Measurements from ENCODE around the gene PRRT2.
A peak's percentile ranks its signal among the peaks of the same experiment; 100 is the strongest.

The PRRT2 gene

DNA sequence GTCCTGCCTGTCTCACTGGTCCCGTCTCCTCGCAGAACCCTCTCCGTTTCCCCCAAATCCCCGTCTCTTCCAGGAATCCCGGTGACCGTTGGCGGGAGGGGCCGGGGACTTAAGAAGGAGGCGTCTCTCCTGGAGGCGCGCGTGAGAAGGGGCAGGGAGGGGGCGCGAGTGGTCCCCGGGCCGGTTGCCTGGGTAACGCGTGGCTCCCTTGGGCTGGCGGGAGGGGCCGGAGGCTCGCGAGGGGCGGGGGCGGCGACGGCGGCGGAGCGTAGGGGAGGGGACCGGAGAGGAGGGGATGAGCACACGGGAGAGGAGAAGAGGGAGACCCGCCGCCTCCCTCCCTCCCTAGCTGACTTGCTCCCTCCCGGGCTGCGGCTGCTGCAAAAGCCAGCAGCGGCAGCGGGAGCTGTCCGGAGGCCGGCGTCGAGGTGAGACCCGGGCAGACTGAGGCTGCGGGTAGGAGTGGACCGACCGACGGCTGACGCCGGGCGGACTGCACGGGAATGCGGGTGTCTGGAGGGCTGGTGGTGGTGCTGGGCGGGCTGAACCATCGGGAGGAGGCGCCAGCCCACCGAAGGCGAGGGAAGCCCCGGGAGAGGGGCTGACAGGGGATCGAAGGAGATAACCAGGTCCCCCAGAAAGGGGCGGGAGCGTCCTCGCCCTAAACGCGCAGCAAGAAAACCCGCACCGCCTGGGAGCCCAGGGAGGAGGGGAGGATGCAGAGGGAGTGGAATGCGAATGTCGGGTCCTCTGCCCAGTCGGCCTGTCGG, at the start of gene PRRT2:
Gene PRRT2, plus strand, starts transcription at position 298 of the 770 bp plus-strand sequence. CDS start 862 bp downstream, outside the sequence.
- H3K4me3 ChIP-seq (ENCODE audit: severe bottlenecking), result peak within 1 kb of the TSS; percentile 28
- ATAC-seq (ENCODE audit: low read depth) (no peak), DNase-seq (ENCODE audit: low spot score) (no peak)
- H3K27me3 ChIP-seq (ENCODE audit: insufficient read depth, poor library complexity, severe bottlenecking), result no peaks in the 10 kb centered on the region
- no peak for TF ChIP-seq CTCF (IDR thresholded peaks at IDR 0.05; ENCODE audit: poor library complexity, severe bottlenecking)
- H3K9me3 ChIP-seq (ENCODE audit: severe bottlenecking), result no peaks in the 10 kb centered on the region
- H3K27ac ChIP-seq (ENCODE audit: poor library complexity, severe bottlenecking), result peak within 1 kb of the TSS; percentile 92
- peaks cover 7% of the 10 kb centered on the region for H3K4me1 ChIP-seq (ENCODE audit: insufficient read depth, poor library complexity, severe bottlenecking)
- H3K36me3 ChIP-seq (ENCODE audit: low read depth), result peaks cover 29% of the 10 kb centered on the region

- no peak overlapping the region for H3K27ac ChIP-seq (ENCODE audit: poor library complexity, severe bottlenecking)
- H3K36me3 ChIP-seq (ENCODE audit: low read depth), result no peaks in the 10 kb centered on the region
- no peaks in the 10 kb centered on the region for H3K27me3 ChIP-seq (ENCODE audit: insufficient read depth, poor library complexity, severe bottlenecking)
- H3K4me3 ChIP-seq (ENCODE audit: severe bottlenecking), result no peak overlapping the region
- no peak for TF ChIP-seq CTCF (IDR thresholded peaks at IDR 0.05; ENCODE audit: poor library complexity, severe bottlenecking)
- no peak for DNase-seq (ENCODE audit: low spot score)
- no peak for ATAC-seq (ENCODE audit: low read depth)
- H3K9me3 ChIP-seq (ENCODE audit: severe bottlenecking), result no peaks in the 10 kb centered on the region
- peaks cover 2% of the 10 kb centered on the region for H3K4me1 ChIP-seq (ENCODE audit: insufficient read depth, poor library complexity, severe bottlenecking)
Measured at GRCh38 chr16:29763326-29763725, 48.7 kb upstream of the PRRT2 start.

- H3K36me3 ChIP-seq (ENCODE audit: low read depth), result no peaks in the 10 kb centered on the region
- H3K4me1 ChIP-seq (ENCODE audit: insufficient read depth, poor library complexity, severe bottlenecking), result peaks cover 2% of the 10 kb centered on the region
- DNase-seq (ENCODE audit: low spot score) (no peak), ATAC-seq (ENCODE audit: low read depth) (peak; percentile 38; the same call in 1 of the 3 replicates)
- no peaks in the 10 kb centered on the region for H3K9me3 ChIP-seq (ENCODE audit: severe bottlenecking)
- H3K4me3 ChIP-seq (ENCODE audit: severe bottlenecking), result no peak overlapping the region
- no peak for TF ChIP-seq CTCF (IDR thresholded peaks at IDR 0.05; ENCODE audit: poor library complexity, severe bottlenecking)
- H3K27ac ChIP-seq (ENCODE audit: poor library complexity, severe bottlenecking), result no peak overlapping the region
- no peaks in the 10 kb centered on the region for H3K27me3 ChIP-seq (ENCODE audit: insufficient read depth, poor library complexity, severe bottlenecking)
Measured at GRCh38 chr16:29765167-29766032, 46.6 kb upstream of the PRRT2 start.

DNA sequence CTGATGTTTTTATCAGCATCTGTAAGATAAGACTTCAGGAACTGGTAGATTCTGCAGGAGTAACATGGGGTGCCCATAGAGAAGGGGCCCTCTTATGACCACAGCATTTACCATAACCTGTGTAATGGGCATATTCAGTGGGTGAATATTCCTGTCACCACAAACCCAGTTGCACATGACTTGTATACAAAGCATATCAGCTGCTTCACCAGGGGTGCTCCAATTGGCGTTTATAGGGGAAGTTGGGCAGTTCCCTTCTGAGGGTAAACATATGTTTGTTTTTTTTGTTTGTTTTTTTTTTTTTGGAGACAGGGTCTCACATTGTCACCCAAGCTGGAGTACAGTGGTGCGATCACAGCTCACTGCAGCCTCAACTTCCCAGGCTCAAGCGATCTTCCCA, 45.4 kb upstream of the PRRT2 start:
- no peaks in the 10 kb centered on the region for H3K36me3 ChIP-seq (ENCODE audit: low read depth)
- no peak for TF ChIP-seq CTCF (IDR thresholded peaks at IDR 0.05; ENCODE audit: poor library complexity, severe bottlenecking)
- ATAC-seq (ENCODE audit: low read depth), result no peak
- no peak overlapping the region for H3K4me3 ChIP-seq (ENCODE audit: severe bottlenecking)
- no peaks in the 10 kb centered on the region for H3K27me3 ChIP-seq (ENCODE audit: insufficient read depth, poor library complexity, severe bottlenecking)
- DNase-seq (ENCODE audit: low spot score), result no peak
- no peaks in the 10 kb centered on the region for H3K9me3 ChIP-seq (ENCODE audit: severe bottlenecking)
- no peak overlapping the region for H3K27ac ChIP-seq (ENCODE audit: poor library complexity, severe bottlenecking)
- peaks cover 2% of the 10 kb centered on the region for H3K4me1 ChIP-seq (ENCODE audit: insufficient read depth, poor library complexity, severe bottlenecking)
